HG03139 (cell line): ENCODE data around the gene FN1.

Source experiments
- ATAC-seq: cut with Tn5 transposase; IDR thresholded peaks from one replicate; pipeline ENCODE4 v1.9.1; 2021; ENCODE audit not compliant: unreplicated experiment

The FN1 gene

GRCh38 chr2:215388002-215388728 lies 47.7 kb downstream of the FN1 start:
- no peak for ATAC-seq

- no peak for ATAC-seq
These were observed 49.3 kb downstream of the FN1 start for GRCh38 chr2:215386566-215386965.

DNA sequence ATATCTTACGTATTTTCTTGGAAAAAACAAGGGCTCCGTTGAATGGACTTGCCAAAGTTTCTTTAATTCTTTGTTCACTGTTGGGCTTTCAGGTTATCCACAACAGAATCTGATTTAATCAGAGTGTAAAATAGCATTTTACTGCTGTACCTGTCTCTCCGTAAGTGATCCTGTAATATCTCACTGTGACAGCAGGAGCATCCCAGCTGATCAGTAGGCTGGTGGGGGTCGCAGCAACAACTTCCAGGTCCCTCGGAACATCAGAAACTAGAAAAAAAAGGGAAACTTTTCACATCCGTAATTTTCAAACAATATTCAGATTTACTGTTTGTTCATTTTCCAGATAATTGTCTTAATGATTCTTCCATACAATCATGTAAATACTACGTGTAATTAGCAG lies 51.2 kb downstream of the FN1 start:
- ATAC-seq = no peak

DNA sequence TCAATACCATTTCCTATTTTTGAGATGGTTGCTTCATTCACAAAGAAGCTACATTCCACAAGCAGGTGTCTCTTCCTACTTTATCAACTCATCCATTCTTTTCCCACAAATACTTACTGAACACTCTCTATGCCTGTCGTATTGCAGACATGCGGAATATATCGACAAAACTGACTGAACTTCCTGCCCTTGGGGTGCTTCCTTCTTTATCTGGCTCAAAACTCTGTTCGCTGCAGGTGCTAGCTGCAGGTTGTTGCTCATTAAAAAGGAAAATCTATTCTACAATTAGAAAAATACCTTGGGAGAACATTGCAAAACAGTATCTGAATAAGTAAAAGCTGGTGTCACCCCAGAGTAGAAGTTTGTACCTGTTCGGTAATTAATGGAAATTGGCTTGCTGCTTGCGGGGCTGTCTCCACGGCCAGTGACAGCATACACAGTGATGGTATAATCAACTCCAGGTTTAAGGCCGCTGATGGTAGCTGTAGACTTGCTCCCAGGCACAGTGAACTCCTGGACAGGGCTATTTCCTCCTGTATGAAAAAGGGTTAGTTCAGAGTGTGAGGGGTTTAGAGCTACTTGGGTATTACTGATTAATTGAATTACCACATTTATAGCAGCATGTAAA lies 52.1 kb downstream of the FN1 start:
- ATAC-seq = no peak

DNA sequence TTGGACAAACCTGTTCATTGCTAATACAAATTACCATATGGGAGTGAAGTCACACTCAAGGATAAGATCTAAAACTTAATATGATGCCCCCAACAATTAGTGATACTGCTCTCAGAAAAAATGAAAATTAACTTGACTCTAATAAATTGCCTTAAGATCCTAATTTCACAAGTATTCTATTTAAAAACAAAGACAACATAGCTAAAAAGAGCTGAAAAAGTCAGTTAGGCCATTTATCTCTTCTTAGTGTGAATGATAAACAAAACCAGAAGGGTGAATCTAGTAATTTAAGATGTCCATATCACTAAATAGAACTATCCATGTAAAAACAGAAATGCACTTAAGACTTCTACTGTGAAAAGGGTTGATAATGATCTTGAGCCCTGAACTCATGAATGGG lies 53.4 kb downstream of the FN1 start:
- ATAC-seq = no peak

DNA sequence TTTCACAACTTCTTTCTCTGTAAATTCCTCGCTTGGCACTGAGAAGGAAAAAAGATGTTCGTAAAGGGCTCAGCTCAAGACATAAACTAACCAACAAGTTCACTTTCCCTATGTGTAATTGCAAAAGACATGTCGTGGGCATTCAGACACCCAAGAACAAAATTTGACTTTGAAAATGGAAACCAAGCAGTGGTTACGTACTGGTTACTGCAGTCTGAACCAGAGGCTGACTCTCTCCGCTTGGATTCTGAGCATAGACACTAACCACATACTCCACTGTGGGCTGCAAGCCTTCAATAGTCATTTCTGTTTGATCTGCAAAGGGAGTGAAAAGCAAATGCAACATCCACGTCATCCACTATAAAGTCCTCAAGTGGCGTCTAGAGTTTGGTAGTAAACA lies 53.9 kb downstream of the FN1 start:
- ATAC-seq = no peak

DNA sequence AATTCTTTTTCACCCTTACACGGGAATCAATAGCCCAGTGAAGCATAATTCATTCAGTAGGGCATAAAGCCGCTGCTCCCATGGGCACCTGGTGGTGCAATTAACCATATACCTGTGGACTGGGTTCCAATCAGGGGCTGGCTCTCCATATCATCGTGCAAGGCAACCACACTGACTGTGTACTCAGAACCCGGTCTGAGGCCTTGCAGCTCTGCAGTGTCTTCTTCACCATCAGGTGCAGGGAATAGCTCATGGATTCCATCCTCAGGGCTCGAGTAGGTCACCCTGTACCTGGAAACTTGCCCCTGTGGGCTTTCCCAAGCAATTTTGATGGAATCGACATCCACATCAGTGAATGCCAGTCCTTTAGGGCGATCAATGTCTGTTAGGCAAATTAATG lies 55.2 kb downstream of the FN1 start:
- no peak for ATAC-seq

GRCh38 chr2:215379948-215380347 lies 55.9 kb downstream of the FN1 start:
- no peak for ATAC-seq

- no peak for ATAC-seq
These were observed 56.8 kb downstream of the FN1 start for GRCh38 chr2:215379039-215379438.

GRCh38 chr2:215378045-215378444 lies 57.8 kb downstream of the FN1 start:
- no peak for ATAC-seq

GRCh38 chr2:215377283-215377682 lies 58.6 kb downstream of the FN1 start:
- ATAC-seq = no peak

DNA sequence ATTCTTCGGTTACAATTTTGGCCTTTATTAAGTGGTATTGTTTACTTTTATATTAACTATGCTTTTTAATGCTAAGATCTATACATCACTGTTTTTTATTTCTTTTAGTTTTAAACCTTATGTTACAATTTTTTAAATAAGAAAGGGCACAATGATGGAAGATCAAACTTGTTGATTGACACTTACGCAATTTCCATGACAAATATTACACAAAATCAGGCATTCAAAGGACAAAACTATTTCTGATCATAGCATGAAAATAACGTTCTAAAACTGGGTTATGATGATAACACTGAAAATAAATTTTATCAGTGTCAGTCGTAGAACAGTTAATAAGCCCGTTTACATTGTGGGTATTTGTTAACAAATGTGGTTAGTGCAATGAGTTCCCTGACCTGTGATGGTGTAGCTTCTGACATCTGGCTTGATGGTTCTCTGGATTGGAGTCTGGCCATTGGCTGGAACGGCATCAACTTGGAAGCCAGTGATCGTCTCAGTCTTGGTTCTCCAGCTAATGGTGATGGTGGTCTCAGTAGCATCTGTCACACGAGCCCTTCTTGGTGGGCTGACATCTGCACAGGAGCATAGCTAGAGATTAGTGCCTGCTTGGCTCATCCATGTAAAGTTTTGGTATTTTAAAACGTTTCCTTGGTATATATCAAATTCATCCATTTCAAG lies 59.6 kb downstream of the FN1 start:
- no peak for ATAC-seq

DNA sequence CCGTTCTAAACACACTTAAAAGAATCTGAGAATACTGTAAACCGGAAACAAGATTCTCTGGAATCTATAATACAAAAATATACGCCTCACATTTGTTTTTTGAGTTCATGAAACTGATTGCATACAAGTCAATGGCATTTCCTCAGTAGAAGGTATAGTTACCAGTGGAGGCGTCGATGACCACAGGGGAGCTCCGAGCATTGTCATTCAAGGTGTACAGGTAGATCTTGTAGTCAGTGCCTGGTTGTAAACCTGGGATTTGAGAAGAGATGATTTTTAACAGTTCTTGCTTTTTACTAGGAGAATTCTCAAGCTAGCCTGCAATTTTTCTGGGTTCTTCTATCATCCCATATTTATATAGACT lies 60.4 kb downstream of the FN1 start:
- no peak for ATAC-seq

DNA sequence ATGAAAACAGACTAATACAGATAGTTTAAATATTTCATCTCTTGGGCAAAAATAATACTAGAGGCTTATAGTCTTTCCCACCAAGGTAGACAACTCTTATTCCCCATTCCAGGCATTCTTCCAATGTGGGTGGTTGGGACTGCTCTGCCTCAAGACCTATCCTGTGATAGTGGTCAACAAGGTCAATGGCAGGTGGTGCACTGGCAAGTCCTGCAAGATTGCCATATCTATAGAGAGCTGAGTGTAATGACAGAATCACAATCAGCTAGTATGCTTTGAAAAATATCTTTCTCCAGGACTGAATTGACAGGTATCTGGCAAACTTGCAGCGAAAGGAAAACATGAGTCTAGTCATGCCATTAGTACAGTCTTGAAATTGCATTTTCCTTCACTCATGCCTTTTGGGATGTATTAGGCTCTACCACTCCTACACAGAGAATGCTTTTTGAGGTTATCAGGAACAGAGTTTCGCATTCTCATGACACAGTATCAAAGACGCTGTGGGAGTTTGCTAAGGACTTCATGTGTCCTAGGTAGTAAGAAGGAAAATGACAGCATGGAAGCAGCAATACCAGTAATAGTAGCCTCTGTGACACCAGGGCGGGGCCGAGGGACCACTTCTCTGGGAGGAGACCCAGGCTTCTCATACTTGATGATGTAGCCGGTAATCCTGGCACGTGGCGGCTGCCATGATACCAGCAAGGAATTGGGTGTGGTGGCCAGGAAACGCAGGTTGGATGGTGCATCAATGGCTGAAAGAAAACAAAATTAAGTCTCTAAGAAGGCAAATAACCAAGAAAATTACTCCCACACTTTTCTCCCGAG lies 61.0 kb downstream of the FN1 start:
- no peak for ATAC-seq

- ATAC-seq = no peak
These were observed 61.9 kb downstream of the FN1 start for GRCh38 chr2:215374002-215374401.

DNA sequence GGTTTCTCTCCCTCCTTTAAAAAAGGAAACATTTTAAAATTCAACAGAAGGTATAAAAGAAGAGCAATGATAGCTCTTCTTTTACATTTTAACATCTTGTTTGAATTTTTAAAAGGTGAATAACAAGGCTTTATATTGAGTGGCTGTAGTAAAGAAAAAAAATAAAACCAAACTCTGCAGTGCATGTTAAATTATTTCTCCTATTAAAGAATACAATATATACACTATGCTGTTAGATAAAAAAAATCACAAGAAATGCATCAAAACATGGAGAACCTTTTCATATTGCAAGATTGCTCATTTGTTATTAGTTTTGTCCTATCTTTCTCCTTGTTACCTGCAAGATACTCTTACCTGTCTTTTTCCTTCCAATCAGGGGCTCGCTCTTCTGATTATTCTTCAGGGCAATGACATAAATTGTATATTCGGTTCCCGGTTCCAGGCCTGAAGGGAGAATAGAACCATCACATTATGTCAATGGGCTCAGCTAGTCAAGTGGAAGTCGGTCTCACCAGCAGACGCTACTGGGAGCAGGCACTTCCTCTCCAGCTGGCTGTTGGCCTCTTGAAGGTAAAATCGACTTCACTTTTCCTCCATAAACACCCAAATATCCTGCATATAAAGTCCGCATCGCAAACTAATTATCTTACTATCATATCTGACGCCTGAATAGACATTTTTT lies 62.8 kb downstream of the FN1 start:
- no peak for ATAC-seq

DNA sequence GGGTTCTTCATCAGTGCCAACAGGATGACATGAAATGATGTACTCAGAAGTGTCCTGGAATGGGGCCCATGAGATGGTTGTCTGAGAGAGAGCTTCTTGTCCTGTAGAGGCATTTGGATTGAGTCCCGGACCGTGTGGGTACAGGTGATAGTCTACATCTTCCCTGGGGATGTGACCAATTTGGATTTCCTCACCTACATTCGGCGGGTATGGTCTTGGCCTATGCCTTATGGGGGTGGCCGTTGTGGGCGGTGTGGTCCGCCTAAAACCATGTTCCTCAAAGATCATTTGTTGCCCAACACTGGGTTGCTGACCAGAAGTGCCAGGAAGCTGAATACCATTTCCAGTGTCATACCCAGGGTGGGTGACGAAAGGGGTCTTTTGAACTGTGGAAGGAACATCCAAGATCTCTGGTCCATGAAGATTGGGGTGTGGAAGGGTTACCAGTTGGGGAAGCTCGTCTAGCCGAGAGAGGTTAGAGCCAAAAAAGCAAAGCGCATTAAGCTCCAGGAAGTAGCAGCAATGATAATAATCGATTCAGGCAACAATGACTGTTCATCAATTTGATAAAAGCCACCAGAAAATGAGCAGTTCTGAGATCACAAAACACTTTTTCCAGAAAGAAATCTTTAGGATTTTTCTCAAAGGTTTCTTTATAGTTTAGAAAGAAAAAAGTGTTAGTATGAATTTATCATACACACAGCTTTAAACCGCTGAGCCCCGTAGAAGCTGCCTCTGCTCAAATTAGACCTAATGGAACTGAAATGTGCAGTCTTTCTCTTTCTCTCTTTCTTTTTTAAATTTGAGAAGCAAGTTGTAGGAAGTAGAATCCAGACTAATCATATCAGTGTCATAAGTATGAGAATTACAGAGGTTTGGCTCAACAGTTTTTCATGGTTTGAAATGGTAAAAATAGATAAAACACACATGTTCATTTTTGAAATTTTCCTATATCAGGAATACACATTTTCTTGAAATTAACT lies 63.7 kb downstream of the FN1 start:
- no peak for ATAC-seq

GRCh38 chr2:215370112-215370965 lies 65.5 kb downstream of the FN1 start:
- no peak for ATAC-seq

DNA sequence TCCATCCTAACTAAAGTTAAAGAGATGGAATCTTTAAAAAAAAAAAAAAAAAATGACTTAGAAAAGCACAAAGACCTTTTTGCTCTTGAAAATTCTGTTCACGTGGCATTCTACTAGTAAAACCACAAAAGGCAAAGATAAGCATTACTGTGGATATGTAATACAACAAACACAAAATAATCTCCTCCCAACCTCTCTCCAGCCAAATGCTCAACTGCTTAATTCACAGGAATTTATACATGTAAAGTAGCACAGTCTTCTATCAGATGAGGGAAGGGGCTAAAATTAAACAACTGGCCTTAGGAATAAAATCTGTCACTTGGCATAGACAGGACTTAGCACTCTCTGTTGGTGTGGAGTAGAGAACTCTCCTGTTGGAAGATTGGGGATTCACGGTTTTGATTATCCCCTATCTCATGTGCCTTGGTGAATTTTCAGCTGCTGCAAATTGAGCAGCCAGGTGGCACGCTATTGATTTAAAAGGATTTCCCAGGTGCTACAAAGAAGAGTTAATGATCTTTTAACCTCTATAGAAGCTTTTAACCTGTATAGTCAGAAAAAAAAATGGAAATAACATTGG lies 66.6 kb downstream of the FN1 start:
- ATAC-seq = no peak
